GM19351 (cell line): ENCODE measurements around the gene NEB.
"Not testable (repeated sequence)": the region's sequence is repeated elsewhere in the genome, so short reads cannot be mapped to it uniquely, and the experiment has no call there.

Experiments used
- ATAC-seq: cut with Tn5 transposase; IDR thresholded peaks from one replicate; pipeline ENCODE4 v1.9.1; 2021; ENCODE audit warnings: mild to moderate bottlenecking, moderate library complexity; ENCODE audit not compliant: unreplicated experiment

Gene NEB

GRCh38 chr2:151619337-151619989 is 114.8 kb downstream of the NEB start:
- peak; percentile 86 for ATAC-seq

- ATAC-seq: no peak
Observed at GRCh38 chr2:151616760-151617339, 117.4 kb downstream of the NEB start.

- ATAC-seq: no peak
Observed at GRCh38 chr2:151614606-151615306, 119.5 kb downstream of the NEB start.

- no peak for ATAC-seq
Observed at GRCh38 chr2:151614159-151614558, 120.1 kb downstream of the NEB start.

GRCh38 chr2:151611351-151611750 is 122.9 kb downstream of the NEB start:
- no peak for ATAC-seq

GRCh38 chr2:151610310-151610709 is 124.0 kb downstream of the NEB start:
- ATAC-seq: no peak

- no peak for ATAC-seq
Observed at GRCh38 chr2:151609705-151610104, 124.6 kb downstream of the NEB start.

- not testable (repeated sequence) for ATAC-seq
Observed at GRCh38 chr2:151607459-151608424, 126.5 kb downstream of the NEB start.

- ATAC-seq: not testable (repeated sequence)
Observed at GRCh38 chr2:151603530-151603929, 130.7 kb downstream of the NEB start.

- ATAC-seq: not testable (repeated sequence)
Observed at GRCh38 chr2:151602402-151602801, 131.9 kb downstream of the NEB start.

GRCh38 chr2:151601803-151602202 is 132.5 kb downstream of the NEB start:
- ATAC-seq: peak; percentile 69

- not testable (repeated sequence) for ATAC-seq
Observed at GRCh38 chr2:151596903-151597608, 137.2 kb downstream of the NEB start.

- not testable (repeated sequence) for ATAC-seq
Observed at GRCh38 chr2:151591908-151592255, 142.4 kb downstream of the NEB start.

GRCh38 chr2:151591250-151591907 is 142.9 kb downstream of the NEB start:
- peak; percentile 82 for ATAC-seq

GRCh38 chr2:151581300-151581699 is 153.0 kb downstream of the NEB start:
- ATAC-seq: not testable (repeated sequence)

- ATAC-seq: peak; percentile 77
Observed at GRCh38 chr2:151580697-151581096, 153.6 kb downstream of the NEB start.

GRCh38 chr2:151577116-151577515 is 157.2 kb downstream of the NEB start:
- no peak for ATAC-seq

GRCh38 chr2:151576080-151576479 is 158.2 kb downstream of the NEB start:
- no peak for ATAC-seq

GRCh38 chr2:151575338-151575737 is 158.9 kb downstream of the NEB start:
- ATAC-seq: no peak

- ATAC-seq: no peak
Observed at GRCh38 chr2:151570191-151570590, 164.1 kb downstream of the NEB start.
